ENCODE measurements around the gene UPF3B. TPM values are rescaled to one million over a fixed set of nuclear protein-coding genes. Genes with fewer than 3 reads are reported as not detected.

The UPF3B gene
- total and polyA plus RNA-seq, 10 of the 15 experiments (the other 5 are each of a cell fraction or from before 2014, with no cell fraction given) = 5.7 to 35.3 (median 22.1) TPM

DNA sequence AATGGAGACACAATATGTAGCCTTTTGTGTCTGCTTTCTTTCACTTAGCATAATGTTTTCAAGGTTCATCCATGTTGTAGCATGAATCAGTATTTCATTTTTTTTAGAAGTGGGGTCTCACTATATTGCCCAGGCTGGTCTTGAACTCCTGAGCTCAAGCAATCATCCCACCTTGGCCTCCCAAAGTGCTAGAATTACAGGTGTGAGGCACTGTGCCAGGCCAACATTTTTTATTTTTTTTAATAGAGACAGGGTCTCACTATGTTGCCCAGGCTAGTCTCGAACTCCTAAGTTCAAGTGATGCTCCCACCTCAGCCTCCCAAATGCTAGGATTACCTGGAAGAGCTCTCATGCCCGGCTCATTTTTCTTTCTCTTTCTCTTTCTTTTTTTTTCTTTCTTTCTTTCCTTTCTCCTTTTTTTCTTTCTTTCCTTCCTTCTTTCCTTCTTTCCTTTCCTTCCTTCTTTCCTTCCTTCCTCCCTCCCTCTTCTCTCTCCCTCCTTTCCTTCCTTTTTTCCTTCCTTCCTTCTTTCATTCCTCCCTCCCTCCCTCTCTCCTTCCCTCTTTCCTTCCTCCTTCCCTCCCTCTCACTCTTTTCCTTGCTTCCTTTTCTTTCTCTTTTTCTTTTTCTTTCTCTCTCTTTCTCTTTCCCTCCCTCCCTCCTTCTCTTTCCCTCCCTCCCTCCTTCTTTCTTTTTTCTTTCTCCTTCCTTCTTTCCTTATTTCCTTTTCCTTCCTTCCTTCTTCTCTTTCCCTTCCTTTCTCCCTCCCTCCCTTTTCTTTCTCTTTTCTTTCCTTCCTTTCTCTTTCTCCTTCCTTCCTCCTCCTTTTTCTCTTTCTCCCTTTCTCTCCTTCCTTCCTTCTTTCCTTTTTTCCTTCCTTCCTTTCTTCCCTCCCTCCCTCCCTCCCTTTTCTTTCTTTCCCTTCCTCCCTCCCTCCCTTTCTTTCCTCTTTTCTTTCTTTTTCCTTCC, 51.2 kb downstream of the UPF3B start (continued):
- TF ChIP-seq, protein P1, sequence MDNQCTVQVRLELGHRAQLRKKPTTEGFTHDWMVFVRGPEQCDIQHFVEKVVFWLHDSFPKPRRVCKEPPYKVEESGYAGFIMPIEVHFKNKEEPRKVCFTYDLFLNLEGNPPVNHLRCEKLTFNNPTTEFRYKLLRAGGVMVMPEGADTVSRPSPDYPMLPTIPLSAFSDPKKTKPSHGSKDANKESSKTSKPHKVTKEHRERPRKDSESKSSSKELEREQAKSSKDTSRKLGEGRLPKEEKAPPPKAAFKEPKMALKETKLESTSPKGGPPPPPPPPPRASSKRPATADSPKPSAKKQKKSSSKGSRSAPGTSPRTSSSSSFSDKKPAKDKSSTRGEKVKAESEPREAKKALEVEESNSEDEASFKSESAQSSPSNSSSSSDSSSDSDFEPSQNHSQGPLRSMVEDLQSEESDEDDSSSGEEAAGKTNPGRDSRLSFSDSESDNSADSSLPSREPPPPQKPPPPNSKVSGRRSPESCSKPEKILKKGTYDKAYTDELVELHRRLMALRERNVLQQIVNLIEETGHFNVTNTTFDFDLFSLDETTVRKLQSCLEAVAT (IDR thresholded peaks at IDR 0.05) = no peak
- TF ChIP-seq RBBP5 (conservative IDR thresholded peaks at IDR 0.05) = no peak

DNA sequence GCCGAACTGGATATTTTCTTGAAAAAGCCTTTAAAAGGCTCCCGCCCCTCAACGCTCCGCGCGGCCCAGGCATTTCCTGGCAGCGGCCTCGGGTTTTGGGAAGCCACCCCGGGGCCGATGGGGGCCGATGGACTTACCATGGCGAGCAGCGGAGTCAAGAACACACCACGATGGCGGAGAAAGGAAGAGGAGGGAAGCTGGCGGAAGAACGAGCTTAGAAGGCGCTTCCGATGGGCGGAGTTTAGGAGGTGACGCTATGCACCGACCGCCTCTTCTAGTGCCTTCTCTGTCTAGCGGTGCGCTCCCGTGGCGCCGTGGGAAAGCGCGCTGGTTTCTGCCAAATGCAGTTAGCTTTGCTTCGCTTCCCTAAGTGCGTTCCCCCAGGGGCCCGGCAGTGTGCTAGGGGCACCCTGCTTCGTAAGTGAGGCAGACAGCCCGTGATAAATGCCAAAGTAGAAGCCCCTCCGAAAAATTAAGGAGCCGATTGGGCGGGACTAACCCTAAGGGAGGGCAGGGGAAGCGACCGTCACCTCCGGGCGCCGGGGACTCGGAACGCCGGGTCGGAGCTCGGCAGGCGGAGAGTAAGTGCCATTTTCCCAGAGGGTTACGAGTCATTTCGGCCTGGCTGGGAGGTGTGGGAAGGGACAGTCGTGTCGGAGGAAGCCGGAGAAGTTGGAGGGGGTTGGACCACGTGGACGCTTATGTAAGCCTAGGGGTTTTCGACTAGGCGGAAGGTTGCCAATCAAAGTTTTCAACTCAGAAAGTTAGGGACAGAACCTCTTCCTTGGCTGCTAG, 61.1 kb downstream of the UPF3B start, which contains the start of gene RPL39:
TSS of gene RPL39 (minus strand) at position 194 of the 795 bp plus-strand sequence. CDS start at position 140, 54 bp downstream.
- WGBS (ENCODE audit: insufficient coverage, insufficient replicate concordance, low lambda C conversion rate, missing lambda C conversion rate) = 37% methylated on average over 57 of the region's 58 CpGs
- peak within 1 kb of the TSS; percentile 90 for H3K27ac ChIP-seq (ENCODE audit: control insufficient read depth, insufficient read depth)
- in situ Hi-C loops (cut with MboI) (no loop called here), intact Hi-C loops (cut with micrococcal nuclease; ENCODE audit: unreplicated experiment) (loop anchor here (2.0 to 5.0 kb wide), 3 partner anchors 61 to 151 kb away; partner anchors contain the start of genes NKAP and UPF3B)
- RAD21 ChIA-PET (ENCODE audit: unreplicated experiment) = interaction anchor here (0.8 to 3.3 kb wide), 21 partner anchors 16 to 674 kb away, joined by 3 to 21 read pairs (median 4); partner anchors contain the start of genes NDUFA1, NKRF, RNF113A and SOWAHD
- H3K27me3 ChIP-seq (replicated peaks in 1 of 2; ENCODE audit: control insufficient read depth in 2 of 2, insufficient read depth in 2 of 2, low read length in 1 of 2) = no peaks in the 10 kb centered on the region
- no peaks in the 10 kb centered on the region; the same call in 1 of the 2 replicates for H4K20me1 ChIP-seq (ENCODE audit: control insufficient read depth, insufficient read depth)
- H3K36me3 ChIP-seq (ENCODE audit: control insufficient read depth in 2 of 2, insufficient read depth in 2 of 2, low read length in 1 of 2) = peaks cover 2 to 6% of the 10 kb centered on the region in 2 experiments; a peak in 2 of 4 replicates
- H3K9me3 ChIP-seq (replicated peaks; ENCODE audit: control insufficient read depth, insufficient read depth, low read length) = no peaks in the 10 kb centered on the region
- DNase-seq (ENCODE audit: low read depth, low spot score) = peak; percentile 51
- peak within 1 kb of the TSS; percentile 76 for H3K4me3 ChIP-seq
- peak within 1 kb of the TSS; percentile 75 for H2AFZ ChIP-seq (ENCODE audit: control insufficient read depth, low read depth, low read length)
- peaks cover 50% of the 10 kb centered on the region for H3K79me2 ChIP-seq (ENCODE audit: control insufficient read depth, insufficient read depth, low read length)
- FAIRE-seq = no peak
- CTCF ChIA-PET = interaction anchor here (0.7 to 1.9 kb wide), 13 partner anchors 11 to 156 kb away, joined by 3 to 10 read pairs (median 4); partner anchors contain the start of genes SOWAHD and UPF3B
- ATAC-seq = peak; percentile 90
- BruUV-seq (replicated peaks) = TSS peak; percentile 90
- POLR2A ChIA-PET = interaction anchor here (0.5 to 2.2 kb wide), 18 partner anchors 16 to 406 kb away, joined by 3 to 24 read pairs (median 4); partner anchors contain the start of genes NDUFA1, RNF113A, SEPTIN6 and SOWAHD
- H3K9ac ChIP-seq (ENCODE audit: control insufficient read depth, insufficient read depth, low read length) = peak within 1 kb of the TSS; percentile 93
- SMC1A ChIA-PET (ENCODE audit: uncharacterized antibody, unreplicated experiment) = interaction anchor here (0.7 to 1.7 kb wide), 15 partner anchors 30 to 322 kb away, joined by 3 to 10 read pairs (median 3); partner anchors contain the start of genes RNF113A, SOWAHD and UPF3B
- no peaks in the 10 kb centered on the region; the same call in 1 of the 2 replicates for H3K4me1 ChIP-seq (ENCODE audit: control insufficient read depth, insufficient read depth, low read length)
- H3K4me2 ChIP-seq (ENCODE audit: control insufficient read depth, insufficient read depth) = peak within 1 kb of the TSS; percentile 69
- peak; percentile 17; the same call in 1 of the 2 replicates for TF ChIP-seq NR2C1 (IDR thresholded peaks at IDR 0.05)
- TF ChIP-seq SREBF2 (IDR thresholded peaks at IDR 0.05; ENCODE audit: low read length) = no peak
- peak; percentile 26 to 58; a peak in 1 of 4 replicates for TF ChIP-seq BHLHE40 (IDR thresholded peaks at IDR 0.05; ENCODE audit: borderline replicate concordance in 1 of 2, low read depth in 2 of 2, low read length in 1 of 2)
- TF ChIP-seq IKZF2 (IDR thresholded peaks at IDR 0.05) = peak in 1 of 2 experiments; percentile 50; a peak in 2 of 4 replicates
- peak; percentile 57 for TF ChIP-seq MXI1 (IDR thresholded peaks at IDR 0.05; ENCODE audit: low read depth, low read length)
- peak; percentile 80 for TF ChIP-seq POLR2AphosphoS2 (IDR thresholded peaks at IDR 0.05; ENCODE audit: low read depth, low read length)
- peak; percentile 72; the same call in 1 of the 2 replicates for TF ChIP-seq ATF7 (IDR thresholded peaks at IDR 0.05; ENCODE audit: low read depth)
- TF ChIP-seq, protein P2, sequence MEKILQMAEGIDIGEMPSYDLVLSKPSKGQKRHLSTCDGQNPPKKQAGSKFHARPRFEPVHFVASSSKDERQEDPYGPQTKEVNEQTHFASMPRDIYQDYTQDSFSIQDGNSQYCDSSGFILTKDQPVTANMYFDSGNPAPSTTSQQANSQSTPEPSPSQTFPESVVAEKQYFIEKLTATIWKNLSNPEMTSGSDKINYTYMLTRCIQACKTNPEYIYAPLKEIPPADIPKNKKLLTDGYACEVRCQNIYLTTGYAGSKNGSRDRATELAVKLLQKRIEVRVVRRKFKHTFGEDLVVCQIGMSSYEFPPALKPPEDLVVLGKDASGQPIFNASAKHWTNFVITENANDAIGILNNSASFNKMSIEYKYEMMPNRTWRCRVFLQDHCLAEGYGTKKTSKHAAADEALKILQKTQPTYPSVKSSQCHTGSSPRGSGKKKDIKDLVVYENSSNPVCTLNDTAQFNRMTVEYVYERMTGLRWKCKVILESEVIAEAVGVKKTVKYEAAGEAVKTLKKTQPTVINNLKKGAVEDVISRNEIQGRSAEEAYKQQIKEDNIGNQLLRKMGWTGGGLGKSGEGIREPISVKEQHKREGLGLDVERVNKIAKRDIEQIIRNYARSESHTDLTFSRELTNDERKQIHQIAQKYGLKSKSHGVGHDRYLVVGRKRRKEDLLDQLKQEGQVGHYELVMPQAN (conservative IDR thresholded peaks at IDR 0.05) = peak; percentile 26; the same call in 1 of the 2 replicates
- TF ChIP-seq IKZF1 (conservative IDR thresholded peaks at IDR 0.05) = peak; percentile 9; the same call in 1 of the 2 replicates
- TF ChIP-seq, protein P3, sequence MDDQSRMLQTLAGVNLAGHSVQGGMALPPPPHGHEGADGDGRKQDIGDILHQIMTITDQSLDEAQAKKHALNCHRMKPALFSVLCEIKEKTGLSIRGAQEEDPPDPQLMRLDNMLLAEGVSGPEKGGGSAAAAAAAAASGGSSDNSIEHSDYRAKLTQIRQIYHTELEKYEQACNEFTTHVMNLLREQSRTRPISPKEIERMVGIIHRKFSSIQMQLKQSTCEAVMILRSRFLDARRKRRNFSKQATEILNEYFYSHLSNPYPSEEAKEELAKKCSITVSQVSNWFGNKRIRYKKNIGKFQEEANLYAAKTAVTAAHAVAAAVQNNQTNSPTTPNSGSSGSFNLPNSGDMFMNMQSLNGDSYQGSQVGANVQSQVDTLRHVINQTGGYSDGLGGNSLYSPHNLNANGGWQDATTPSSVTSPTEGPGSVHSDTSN (IDR thresholded peaks at IDR 0.05; ENCODE audit: insufficient replicate concordance, low read depth, low read length) = peak; percentile 47
